Esophagus muscularis mucosa (tissue), 3 donors: ENCODE results near the gene TRHDE.

ENCODE experiments used
- CTCF ChIP-seq, 3 experiments: fragments of 200-600 bp in 2 of 3; fragments of 450-650 bp in 1 of 3; sonication (generic) in 2 of 3; IDR thresholded peaks; one replicate each; pipeline ENCODE4 v1.5.1; 2017 to 2019; ENCODE audit warnings: antibody characterized with exemption in 3 of 3, mild to moderate bottlenecking in 2 of 3, moderate library complexity in 1 of 3
- EP300 ChIP-seq: sonication (generic); formaldehyde crosslinking; IDR thresholded peaks from one replicate; pipeline ENCODE4 v1.6.1; 2017; ENCODE audit warnings: antibody characterized with exemption

GRCh38 chr12:72493407-72493806, 221.2 kb downstream of the TRHDE start:
- TF ChIP-seq CTCF (IDR thresholded peaks at IDR 0.05), result no peak
- TF ChIP-seq EP300, result no peak
